ENCODE results near the gene GPR180.
A peak's percentile ranks its signal among the peaks of the same experiment; 100 is the strongest.

GPR180 gene

GRCh38 chr13:94656176-94656575 is 54.5 kb downstream of the GPR180 start:
- DNase-seq (ENCODE audit: low spot score) = no peak

GRCh38 chr13:94656766-94657165 is 55.1 kb downstream of the GPR180 start:
- no peak for DNase-seq (ENCODE audit: low spot score)

GRCh38 chr13:94657167-94657566 is 55.5 kb downstream of the GPR180 start:
- DNase-seq (ENCODE audit: low spot score) = no peak

- no peak for DNase-seq (ENCODE audit: low spot score)
Observed at GRCh38 chr13:94658926-94659597, 57.4 kb downstream of the GPR180 start.

- no peak for DNase-seq (ENCODE audit: low spot score)
Observed at GRCh38 chr13:94659598-94659946, 57.9 kb downstream of the GPR180 start.

GRCh38 chr13:94660695-94661326 is 59.2 kb downstream of the GPR180 start:
- no peak for DNase-seq (ENCODE audit: low spot score)

- no peak for DNase-seq (ENCODE audit: low spot score)
Observed at GRCh38 chr13:94661406-94661805, 59.7 kb downstream of the GPR180 start.

GRCh38 chr13:94662274-94662945 is 60.8 kb downstream of the GPR180 start:
- no peak for DNase-seq (ENCODE audit: low spot score)

- DNase-seq (ENCODE audit: low spot score) = no peak
Observed at GRCh38 chr13:94664889-94665288, 63.2 kb downstream of the GPR180 start.

- no peak for DNase-seq (ENCODE audit: low spot score)
Observed at GRCh38 chr13:94666065-94666464, 64.4 kb downstream of the GPR180 start.

- no peak for DNase-seq (ENCODE audit: low spot score)
Observed at GRCh38 chr13:94667190-94667589, 65.5 kb downstream of the GPR180 start.

GRCh38 chr13:94672400-94672799 is 70.7 kb downstream of the GPR180 start:
- no peak for DNase-seq (ENCODE audit: low spot score)

GRCh38 chr13:94673851-94674250 is 72.2 kb downstream of the GPR180 start:
- DNase-seq (ENCODE audit: low spot score) = no peak

GRCh38 chr13:94674609-94675348 is 73.1 kb downstream of the GPR180 start:
- DNase-seq (ENCODE audit: low spot score) = peak; percentile 41

GRCh38 chr13:94677799-94678198 is 76.1 kb downstream of the GPR180 start:
- DNase-seq (ENCODE audit: low spot score) = no peak

GRCh38 chr13:94678845-94679244 is 77.2 kb downstream of the GPR180 start:
- no peak for DNase-seq (ENCODE audit: low spot score)

GRCh38 chr13:94679614-94680013 is 78.0 kb downstream of the GPR180 start:
- no peak for DNase-seq (ENCODE audit: low spot score)

GRCh38 chr13:94682229-94682628 is 80.6 kb downstream of the GPR180 start:
- no peak for DNase-seq (ENCODE audit: low spot score)

GRCh38 chr13:94683409-94683808 is 81.8 kb downstream of the GPR180 start:
- DNase-seq (ENCODE audit: low spot score) = no peak

All from CD4-positive, alpha-beta T cell treated with Interleukin-15 for 4 hours (primary cell).